Psoas muscle (tissue), 8 donors: ENCODE results near the gene ASB18. TPM values are rescaled to one million over a fixed set of nuclear protein-coding genes. Genes with fewer than 3 reads are reported as not detected.

Experiments
- ATAC-seq, 4 donors: fragments of 200-7000 bp; cut with Tn5 transposase; one replicate each; pipeline ENCODE4 v1.9.1; 2020; ENCODE audit warnings: moderate library complexity in 3 of 4, mild to moderate bottlenecking in 2 of 4
- DNase-seq, 2 donors: peaks; one replicate each; pipeline ENCODE4 v3.0.0-alpha.2; 2020
- H3K27ac ChIP-seq: fragments of 200-600 bp; one replicate; pipeline ENCODE4 v1.8.0; 2022
- H3K27me3 ChIP-seq, 3 donors: fragments of 200-600 bp in 1 of 3; one replicate each; pipeline versions ENCODE4 v1.6.1 to v1.8.0; 2013 to 2022; ENCODE audit warnings: low read length in 2 of 3, mild to moderate bottlenecking in 2 of 3, moderate library complexity in 1 of 3; ENCODE audit not compliant: insufficient read depth in 3 of 3
- H3K36me3 ChIP-seq, 2 donors: fragments of 200-600 bp in 1 of 2; one replicate each; pipeline versions ENCODE4 v1.6.1 to v1.8.0; 2013 to 2022; ENCODE audit warnings: low read depth in 1 of 2, mild to moderate bottlenecking in 1 of 2, moderate library complexity in 1 of 2; ENCODE audit not compliant: insufficient read depth in 1 of 2
- H3K4me1 ChIP-seq: fragments of 200-600 bp; one replicate; pipeline ENCODE4 v1.8.0; 2022
- H3K4me3 ChIP-seq: fragments of 200-600 bp; one replicate; pipeline ENCODE4 v1.8.0; 2022; ENCODE audit warnings: mild to moderate bottlenecking
- H3K9me3 ChIP-seq: fragments of 200-600 bp; one replicate; pipeline ENCODE4 v1.8.0; 2022
- WGBS, 3 donors: extraction: QIAGEN DNeasy Blood & Tissue Kit; methylation state at CpG; one replicate each; pipeline versions ENCODE4 v1.1.6 to v1.1.7; 2013; 5-methylcytosine and 5-hydroxymethylcytosine counted together
- intact Hi-C, 2 donors: fragments of 100-400 bp; cut with DNase I; formaldehyde crosslinking; loops; one replicate each; pipeline versions ENCODE4 v1.11.0 to v1.14.2; 2022
- polyA plus RNA-seq, 3 donors: library from polyadenylated mRNA; stranded (reverse); fragments of 200-250 nt; gene quantifications; one replicate each; pipeline ENCODE4 v1.2.3, GENCODE V29; 2013
- total RNA-seq, 4 donors: library from RNA; stranded (reverse); fragmentation: NEBNext Ultra II Directional in 2 of 4; extraction: Animal tissue kit (Norgen Biotek cat#: 25700) in 2 of 4; gene quantifications; one replicate each; pipeline versions ENCODE4 v1.2.1 to v1.2.4, GENCODE V29; 2021 to 2023
- TF ChIP-seq, protein P1 (sequence below): fragments of 200-600 bp; IDR thresholded peaks from one replicate; pipeline ENCODE4 v1.8.0; 2022; ENCODE audit warnings: antibody characterized with exemption
- donor health status: healthy with polysubstance abuse.
- donor health status: DM: no; HTN: no; CAD: no; lungs with moderate emphysema.
- donor health status: Bipolar disorder and iron deficiency.
- donor health status: healthy.
- donor health status: DM: yes; HTN: yes; CAD: no.
- donor health status: DM: no; HTN: no; CAD: no.
- donor health status: DM: no; HTN: no; CAD: no.
- donor health status: DM: yes; HTN: yes; CAD: no.

ASB18 gene
- total and polyA plus RNA-seq, 7 donors = 0.04 to 9.3 (median 1.1) TPM

DNA sequence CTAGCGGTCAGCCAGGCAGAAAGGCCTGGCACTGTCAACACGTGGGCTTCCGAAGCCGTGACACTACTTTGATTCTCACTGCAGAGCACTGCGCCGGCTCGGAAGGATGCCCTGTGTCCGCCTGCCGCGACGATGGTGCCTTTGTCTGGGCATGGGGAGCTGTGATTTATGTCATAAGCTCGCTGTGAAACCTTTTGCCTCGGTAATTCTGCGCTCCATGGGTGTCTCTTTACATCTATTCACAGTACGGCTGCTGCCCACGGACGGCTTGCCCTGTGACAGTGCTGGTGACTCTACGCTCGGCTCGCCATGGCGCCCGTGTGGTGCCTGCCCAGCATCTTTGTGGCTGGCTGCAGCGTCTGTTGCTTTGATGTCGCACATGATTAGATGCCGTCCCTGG, 52.9 kb downstream of the ASB18 start:
- intact Hi-C loops = no loop called here
- no peaks in the 10 kb centered on the region for H3K36me3 ChIP-seq
- peaks cover 5% of the 10 kb centered on the region for H3K4me1 ChIP-seq
- TF ChIP-seq, protein P1, sequence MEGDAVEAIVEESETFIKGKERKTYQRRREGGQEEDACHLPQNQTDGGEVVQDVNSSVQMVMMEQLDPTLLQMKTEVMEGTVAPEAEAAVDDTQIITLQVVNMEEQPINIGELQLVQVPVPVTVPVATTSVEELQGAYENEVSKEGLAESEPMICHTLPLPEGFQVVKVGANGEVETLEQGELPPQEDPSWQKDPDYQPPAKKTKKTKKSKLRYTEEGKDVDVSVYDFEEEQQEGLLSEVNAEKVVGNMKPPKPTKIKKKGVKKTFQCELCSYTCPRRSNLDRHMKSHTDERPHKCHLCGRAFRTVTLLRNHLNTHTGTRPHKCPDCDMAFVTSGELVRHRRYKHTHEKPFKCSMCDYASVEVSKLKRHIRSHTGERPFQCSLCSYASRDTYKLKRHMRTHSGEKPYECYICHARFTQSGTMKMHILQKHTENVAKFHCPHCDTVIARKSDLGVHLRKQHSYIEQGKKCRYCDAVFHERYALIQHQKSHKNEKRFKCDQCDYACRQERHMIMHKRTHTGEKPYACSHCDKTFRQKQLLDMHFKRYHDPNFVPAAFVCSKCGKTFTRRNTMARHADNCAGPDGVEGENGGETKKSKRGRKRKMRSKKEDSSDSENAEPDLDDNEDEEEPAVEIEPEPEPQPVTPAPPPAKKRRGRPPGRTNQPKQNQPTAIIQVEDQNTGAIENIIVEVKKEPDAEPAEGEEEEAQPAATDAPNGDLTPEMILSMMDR = no peak
- ATAC-seq (no peak), DNase-seq (no peak)
- H3K27me3 ChIP-seq = peaks cover 0 to 2% (median 0%) of the 10 kb centered on the region in 3 donors
- 77 to 85% (median 83%) methylated on average over 25 of the region's 25 CpGs for WGBS, 3 donors
- H3K9me3 ChIP-seq = peaks cover 4% of the 10 kb centered on the region
- H3K27ac ChIP-seq = no peak overlapping the region
- no peak overlapping the region for H3K4me3 ChIP-seq

DNA sequence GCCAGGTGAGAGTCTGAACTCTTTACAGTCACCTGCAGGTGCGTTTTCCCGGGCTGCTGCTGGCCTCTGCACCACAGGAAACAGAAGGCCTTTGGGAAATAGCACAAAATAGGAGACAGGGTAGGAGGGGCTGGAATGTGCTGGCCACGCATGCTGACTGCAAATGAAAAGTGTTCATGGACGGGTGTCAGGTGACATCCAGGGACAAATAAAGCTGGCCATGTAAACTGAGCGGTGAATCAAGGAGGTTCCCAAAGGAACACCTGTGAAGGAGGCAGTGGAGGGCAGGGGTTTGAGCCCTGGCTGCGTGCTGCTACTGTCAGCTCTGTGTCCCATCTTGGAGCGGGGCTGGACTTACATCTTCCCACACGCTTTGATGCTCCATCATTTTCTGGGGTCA, 53.7 kb downstream of the ASB18 start:
- peak in 3 of 4 donors; percentile 77 to 87 (median 82) for ATAC-seq
- Histone ChIP-seq H3K27ac (no peak overlapping the region), H3K4me1 (peaks cover 5% of the 10 kb centered on the region), H3K36me3 (no peaks in the 10 kb centered on the region), H3K27me3 (peaks cover 0 to 2% (median 0%) of the 10 kb centered on the region in 3 donors), H3K4me3 (no peak overlapping the region), H3K9me3 (peaks cover 10% of the 10 kb centered on the region)
- WGBS, 3 donors = 33 to 56% (median 40%) methylated on average over 8 of the region's 8 CpGs
- intact Hi-C loops = no loop called here
- TF ChIP-seq, protein P1 = no peak
- no peak for DNase-seq

DNA sequence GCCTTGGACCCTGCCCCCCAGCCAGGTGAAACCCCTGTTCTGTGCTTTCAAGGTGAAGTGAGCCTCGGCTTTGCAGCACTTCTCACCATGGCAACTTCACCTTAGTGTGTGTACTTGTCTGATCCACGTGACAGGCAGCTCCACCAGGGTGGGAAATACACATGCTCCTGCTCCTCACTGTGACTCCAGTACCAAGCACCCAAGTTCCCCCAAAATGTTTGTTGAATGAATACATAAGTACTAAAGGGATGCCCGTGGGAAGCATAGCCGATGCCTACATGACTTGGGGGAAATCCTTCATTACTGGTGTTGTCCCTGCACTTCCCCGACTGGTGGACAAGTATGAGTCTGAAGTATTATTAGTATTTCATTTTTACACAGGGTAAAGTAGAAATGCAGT, 54.2 kb downstream of the ASB18 start:
- Histone ChIP-seq H3K9me3 (peaks cover 10% of the 10 kb centered on the region), H3K4me1 (peaks cover 5% of the 10 kb centered on the region), H3K27me3 (peaks cover 0 to 2% (median under 1%) of the 10 kb centered on the region in 3 donors), H3K36me3 (no peaks in the 10 kb centered on the region), H3K27ac (no peak overlapping the region), H3K4me3 (no peak overlapping the region)
- TF ChIP-seq, protein P1 = no peak
- 79 to 94% (median 91%) methylated on average over 5 of the region's 5 CpGs for WGBS, 3 donors
- ATAC-seq = no peak
- intact Hi-C loops = no loop called here
- no peak for DNase-seq

DNA sequence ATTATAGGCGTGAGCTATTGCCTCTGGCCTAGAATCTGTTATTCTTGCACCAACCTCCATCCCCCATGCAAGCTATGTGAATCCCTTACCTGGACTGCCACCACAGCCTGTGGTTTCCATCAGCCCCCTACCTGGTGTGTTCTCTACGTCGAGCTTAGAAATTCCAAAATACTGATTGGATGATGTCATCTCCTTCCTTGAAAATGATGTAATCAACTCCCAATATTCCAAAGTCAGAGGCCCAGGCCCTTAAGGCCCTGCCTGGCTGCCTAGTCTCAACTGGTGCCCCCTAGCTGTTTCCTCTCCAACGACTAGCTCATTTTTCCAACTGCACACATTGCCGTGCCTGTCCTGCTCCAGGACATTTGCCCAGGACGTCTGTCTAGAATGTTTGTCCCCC, 54.7 kb downstream of the ASB18 start:
- DNase-seq (no peak), ATAC-seq (no peak)
- Histone ChIP-seq H3K4me1 (peaks cover 5% of the 10 kb centered on the region), H3K27ac (no peak overlapping the region), H3K9me3 (peaks cover 10% of the 10 kb centered on the region), H3K27me3 (peaks cover 0 to 3% (median 2%) of the 10 kb centered on the region in 3 donors), H3K36me3 (no peaks in the 10 kb centered on the region), H3K4me3 (no peak overlapping the region)
- TF ChIP-seq, protein P1 = no peak
- WGBS, 3 donors = 61 to 75% (median 70%) methylated on average over 6 of the region's 6 CpGs
- intact Hi-C loops = no loop called here
